CD1c-positive myeloid dendritic cell (primary cell): ENCODE data around the gene ATXN2L.
"Not testable (repeated sequence)": the region's sequence is repeated elsewhere in the genome, so short reads cannot be mapped to it uniquely, and the experiment has no call there.

ENCODE experiments used
- DNase-seq: peaks from one replicate; pipeline ENCODE4 v3.0.0-alpha.2; 2016; ENCODE audit errors: extremely low spot score

ATXN2L gene

GRCh38 chr16:28822520-28823290 is at the start of gene ATXN2L:
ATXN2L (plus strand) TSS chr16:28822999; CDS start chr16:28823260, 261 bp downstream.
- DNase-seq, result peak; percentile 99

GRCh38 chr16:28781697-28782096 is 41.1 kb upstream of the ATXN2L start:
- DNase-seq, result not testable (repeated sequence)

DNA sequence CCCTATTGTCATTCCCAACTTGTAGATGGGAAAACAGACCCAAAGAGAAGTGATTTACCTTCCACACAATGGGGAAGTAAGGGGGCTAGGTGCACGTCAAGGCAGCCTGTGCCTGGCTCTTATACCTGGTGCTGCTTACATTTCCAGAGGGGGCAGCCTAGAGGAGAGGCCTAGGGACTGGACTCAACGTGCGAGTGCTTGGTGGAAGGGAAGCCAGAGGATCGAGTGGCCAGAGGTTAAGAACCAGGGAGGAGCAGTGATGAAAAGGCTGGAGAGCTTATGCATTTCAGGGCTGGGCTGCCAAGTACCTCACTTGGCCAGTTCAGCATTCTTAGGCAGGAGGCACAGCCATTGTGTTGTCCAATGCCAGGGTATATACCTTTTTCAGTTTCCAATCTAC is 40.4 kb upstream of the ATXN2L start:
- not testable (repeated sequence) for DNase-seq

DNA sequence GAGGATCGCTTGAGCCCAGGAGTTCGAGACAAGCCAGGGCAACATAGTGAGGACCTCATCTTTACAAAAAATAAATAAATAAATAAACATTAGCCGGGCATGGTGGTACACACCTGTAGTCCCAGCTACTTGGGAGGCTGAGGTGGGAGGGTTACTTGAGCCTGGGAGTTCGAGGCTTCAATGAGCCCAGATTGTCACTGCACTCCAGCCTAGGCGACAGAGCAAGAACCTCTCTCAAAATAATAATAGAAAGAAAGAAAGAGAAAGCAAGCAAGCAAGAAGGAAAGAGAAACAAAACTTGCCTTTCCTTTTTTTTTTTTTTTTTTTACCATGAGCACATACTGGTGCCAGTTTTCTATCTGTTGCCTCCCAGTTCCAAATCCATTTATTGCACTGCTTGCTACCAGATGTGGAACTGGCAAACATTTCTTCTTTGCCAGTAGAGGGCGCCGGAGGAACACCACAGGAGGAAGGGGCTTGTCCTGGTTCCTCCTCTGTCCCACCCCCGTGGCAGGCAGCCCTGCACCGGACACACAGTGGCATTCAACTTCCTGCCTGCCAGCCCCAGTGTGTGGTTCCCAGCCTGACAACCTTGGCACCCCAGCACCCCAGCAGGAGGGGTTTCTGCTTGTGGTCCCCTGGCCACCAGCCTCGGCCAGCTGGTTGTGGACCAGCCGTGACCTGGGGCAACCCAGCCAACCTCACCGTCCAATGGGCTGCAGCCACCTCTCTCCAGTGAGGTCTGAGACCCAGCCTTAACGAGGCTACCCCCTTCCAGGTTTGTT is 20.4 kb upstream of the ATXN2L start:
- peak; percentile 88 for DNase-seq

GRCh38 chr16:28807445-28808120 is 15.2 kb upstream of the ATXN2L start:
- not testable (repeated sequence) for DNase-seq

DNA sequence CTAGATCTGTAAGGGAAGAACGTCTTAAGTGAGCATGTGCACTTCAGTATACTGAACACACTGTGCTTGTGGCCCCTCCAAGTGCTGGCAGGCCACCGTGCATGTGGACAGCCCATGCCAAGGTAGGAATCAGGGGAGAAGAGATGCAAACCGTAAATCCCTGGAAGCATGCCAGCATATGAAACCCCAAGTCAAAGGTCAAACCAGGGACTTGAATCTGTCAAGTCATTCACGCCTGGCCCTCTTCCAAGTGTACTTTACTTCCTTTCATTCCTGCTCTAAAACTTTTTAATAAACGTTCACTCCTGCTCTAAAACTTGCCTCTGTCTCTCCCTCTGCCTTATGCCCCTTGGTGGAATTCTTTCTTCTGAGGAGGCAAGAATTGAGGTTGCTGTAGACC is 2.8 kb upstream of the ATXN2L start:
- DNase-seq, result peak; percentile 33

DNA sequence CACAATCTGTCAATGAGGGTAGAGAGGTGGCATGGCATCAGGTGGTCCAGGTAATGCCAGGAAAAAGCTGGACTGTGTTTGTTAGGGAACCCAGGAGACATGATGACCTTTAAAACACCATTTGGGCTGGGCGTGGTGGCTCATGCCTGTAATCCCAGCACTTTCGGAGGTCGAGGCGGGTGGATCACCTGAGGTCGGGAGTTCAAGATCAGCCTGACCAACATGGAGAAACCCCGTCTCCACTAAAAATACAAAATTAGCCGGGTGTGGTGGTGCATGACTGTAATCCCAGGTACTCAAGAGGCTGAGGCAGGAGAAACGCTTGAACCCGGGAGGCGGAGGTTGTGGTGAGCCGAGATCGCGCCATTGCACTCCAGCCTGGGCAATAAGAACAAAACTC is 2.3 kb upstream of the ATXN2L start:
- DNase-seq, result not testable (repeated sequence)

GRCh38 chr16:28821874-28822519 is 802 bp upstream of the ATXN2L start:
- DNase-seq, result no peak

DNA sequence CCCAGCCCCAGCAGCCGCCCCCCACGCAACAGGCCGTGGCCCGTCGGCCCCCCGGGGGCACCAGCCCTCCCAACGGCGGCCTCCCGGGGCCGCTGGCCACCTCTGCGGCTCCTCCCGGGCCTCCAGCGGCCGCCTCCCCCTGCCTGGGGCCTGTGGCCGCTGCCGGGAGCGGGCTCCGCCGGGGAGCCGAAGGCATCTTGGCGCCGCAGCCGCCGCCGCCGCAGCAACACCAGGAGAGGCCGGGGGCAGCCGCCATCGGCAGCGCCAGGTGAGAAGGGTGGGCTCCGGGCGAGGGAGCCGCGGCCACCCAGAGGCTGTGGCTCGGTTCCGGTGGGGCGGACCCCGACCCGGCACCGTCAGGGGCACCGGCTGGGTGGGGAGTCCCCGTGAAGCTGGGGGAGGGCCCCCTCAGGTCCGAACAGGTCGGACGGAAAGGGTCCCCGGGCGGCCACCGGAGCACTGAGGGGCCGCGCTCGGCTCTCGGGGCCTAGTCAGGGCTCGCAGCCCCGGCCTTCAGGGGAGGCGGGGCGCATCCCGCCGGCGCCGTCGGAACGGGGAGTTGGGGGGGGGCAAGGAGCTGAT is 583 bp downstream of the ATXN2L start:
- no peak for DNase-seq

GRCh38 chr16:28823873-28824716 is 1.3 kb downstream of the ATXN2L start:
- DNase-seq, result peak; percentile 96

DNA sequence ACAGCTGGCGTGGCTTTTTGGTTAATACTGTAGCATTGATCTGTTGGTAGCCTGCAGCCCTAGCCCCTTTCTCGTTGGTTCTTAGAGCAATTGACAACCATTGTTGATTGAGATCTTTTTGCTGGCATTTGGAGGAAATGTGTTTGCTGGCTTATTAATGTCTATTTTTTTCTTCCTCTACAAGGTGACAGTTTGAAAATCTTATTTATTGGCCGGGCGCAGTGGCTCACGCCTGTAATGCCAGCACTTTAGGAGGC is 1.8 kb downstream of the ATXN2L start:
- no peak for DNase-seq

DNA sequence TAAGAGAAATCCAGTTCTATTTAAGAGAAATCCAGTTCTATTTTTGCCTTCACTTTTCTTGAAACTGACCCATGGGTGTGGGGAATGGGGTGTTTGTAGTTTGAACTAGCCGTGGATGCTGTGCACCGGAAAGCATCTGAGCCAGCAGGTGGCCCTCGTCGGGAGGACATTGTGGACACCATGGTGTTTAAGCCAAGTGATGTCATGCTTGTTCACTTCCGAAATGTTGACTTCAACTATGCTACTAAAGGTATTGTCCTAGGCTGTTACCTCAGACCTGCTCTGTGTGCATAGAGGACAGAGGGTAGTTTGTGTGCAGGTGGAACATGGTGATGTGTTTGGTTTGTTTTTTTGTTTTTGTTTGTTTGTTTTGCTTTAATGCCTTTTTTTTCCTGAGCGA is 3.3 kb downstream of the ATXN2L start:
- DNase-seq, result no peak

- DNase-seq, result no peak
These were observed 6.9 kb downstream of the ATXN2L start for GRCh38 chr16:28829747-28830146.

DNA sequence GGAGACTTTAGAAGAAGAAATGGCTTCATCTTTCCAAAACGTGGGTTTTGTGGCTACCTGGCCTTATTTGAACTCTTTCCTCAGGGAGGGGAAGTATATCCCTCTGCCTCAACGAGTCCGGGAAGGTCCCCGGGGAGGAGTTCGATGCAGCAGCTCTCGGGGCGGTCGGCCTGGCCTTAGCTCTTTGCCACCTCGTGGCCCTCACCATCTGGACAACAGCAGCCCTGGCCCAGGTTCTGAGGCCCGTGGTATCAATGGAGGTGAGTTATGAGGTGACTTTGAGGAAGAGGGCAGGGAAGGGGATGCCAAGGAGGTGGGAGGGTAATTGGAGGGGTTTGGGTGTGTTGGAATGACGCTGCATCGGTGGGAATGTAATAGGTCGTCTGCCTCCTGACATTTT is 7.7 kb downstream of the ATXN2L start:
- DNase-seq, result no peak

DNA sequence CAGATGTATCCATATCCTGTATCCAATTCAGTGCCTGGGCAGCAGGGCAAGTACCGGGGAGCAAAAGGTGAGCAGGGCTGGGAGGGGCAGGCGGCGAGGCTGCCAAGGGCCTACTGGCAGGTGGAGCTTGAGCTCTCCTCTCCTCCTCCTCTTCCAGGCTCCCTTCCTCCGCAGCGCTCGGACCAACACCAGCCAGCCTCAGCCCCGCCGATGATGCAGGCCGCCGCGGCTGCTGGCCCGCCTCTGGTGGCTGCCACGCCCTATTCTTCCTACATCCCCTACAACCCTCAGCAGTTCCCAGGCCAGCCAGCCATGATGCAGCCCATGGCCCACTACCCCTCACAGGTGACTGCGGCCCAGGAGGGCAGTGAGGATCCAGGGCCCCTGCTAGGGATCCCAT is 11.6 kb downstream of the ATXN2L start:
- no peak for DNase-seq

DNA sequence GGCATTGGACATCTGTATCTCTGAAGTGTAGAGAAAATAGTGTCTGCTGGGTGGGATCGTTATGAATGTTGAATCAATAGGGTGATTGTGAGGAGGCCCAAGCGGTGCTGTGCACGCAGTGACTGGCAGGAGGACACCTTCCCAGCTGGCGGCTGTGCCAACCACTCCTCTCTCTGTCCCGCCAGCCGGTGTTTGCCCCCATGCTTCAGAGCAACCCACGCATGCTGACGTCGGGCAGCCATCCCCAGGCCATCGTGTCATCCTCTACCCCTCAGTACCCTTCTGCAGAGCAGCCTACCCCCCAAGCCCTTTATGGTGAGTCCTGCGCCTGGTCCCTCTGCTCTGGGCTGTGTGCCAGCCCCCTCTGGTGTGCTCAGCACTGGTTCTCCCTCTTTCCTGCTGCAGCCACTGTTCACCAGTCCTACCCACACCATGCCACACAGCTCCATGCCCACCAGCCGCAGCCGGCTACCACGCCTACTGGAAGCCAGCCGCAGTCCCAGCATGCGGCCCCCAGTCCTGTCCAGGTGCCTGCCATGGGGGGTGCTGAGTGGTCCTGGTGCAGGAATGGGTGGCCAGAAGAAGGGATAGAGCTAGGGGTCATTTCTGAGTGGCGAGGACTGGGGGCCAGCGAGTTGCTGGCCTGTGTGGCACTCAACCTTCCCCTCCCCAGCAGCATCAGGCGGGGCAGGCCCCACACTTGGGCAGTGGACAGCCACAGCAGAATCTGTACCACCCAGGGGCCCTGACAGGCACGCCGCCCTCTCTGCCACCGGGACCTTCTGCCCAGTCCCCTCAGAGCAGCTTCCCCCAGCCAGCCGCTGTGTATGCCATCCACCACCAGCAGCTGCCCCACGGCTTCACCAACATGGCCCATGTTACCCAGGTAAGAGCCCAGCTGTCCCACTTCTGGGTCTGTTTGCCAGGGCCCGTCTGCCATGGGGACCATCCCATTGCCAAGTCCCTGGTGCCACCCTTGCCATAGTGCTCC is 12.4 kb downstream of the ATXN2L start:
- DNase-seq, result no peak

- no peak for DNase-seq
These were observed 13.3 kb downstream of the ATXN2L start for GRCh38 chr16:28835864-28836760.

DNA sequence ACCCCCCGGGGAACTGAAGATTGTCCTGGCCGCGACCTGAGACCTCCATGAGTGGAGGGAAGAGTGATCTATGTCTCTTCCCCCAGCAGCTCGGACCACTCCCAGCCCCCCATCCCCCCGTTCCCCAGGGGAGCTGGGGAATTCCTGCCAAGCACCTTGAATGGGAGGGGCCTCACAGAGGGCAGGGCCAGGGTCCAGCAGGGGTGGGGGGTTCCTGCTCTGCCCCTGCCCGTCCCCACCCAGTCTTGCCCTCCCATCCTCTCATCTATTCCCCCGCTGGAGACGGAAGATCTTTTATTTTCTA is 13.9 kb downstream of the ATXN2L start:
- DNase-seq, result no peak
